ENCODE measurements around the gene NKX2-1. TPM values are rescaled to one million over a fixed set of nuclear protein-coding genes. Genes with fewer than 3 reads are reported as not detected.
"Not testable (repeated sequence)": the region's sequence is repeated elsewhere in the genome, so short reads cannot be mapped to it uniquely, and the experiment has no call there.

The NKX2-1 gene
- total RNA-seq, 1 experiment from 2014 or later = 5.1 TPM

- DNase-seq (ENCODE audit: low read depth) = peak; percentile 75
Measured at GRCh38 chr14:36505892-36506731, 13.9 kb downstream of the NKX2-1 start.

GRCh38 chr14:36505181-36505815 lies 14.7 kb downstream of the NKX2-1 start:
- DNase-seq (ENCODE audit: low read depth) = peak; percentile 76

DNA sequence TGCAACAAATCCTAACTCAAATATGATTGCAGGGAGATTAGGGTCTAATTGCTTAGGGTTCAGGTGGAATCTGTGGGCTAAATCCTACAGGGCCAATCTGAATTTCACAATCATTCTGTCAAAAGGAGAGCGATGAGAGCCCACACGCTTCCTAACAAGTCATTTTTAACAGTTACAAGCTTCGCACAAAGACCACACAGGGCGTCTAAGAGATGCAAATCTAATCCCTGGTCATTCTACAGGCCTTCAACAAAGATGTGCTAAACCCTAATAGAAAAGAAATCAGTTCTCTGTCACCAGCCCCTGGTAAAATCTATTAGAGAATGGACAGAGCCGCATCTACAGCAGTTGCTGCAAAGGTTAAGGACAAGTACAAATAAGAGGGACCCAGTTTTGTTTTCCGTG lies 15.3 kb downstream of the NKX2-1 start:
- DNase-seq (ENCODE audit: low read depth) = no peak

- peak; percentile 63 for DNase-seq (ENCODE audit: low read depth)
Measured at GRCh38 chr14:36503771-36504741, 16.0 kb downstream of the NKX2-1 start.

DNA sequence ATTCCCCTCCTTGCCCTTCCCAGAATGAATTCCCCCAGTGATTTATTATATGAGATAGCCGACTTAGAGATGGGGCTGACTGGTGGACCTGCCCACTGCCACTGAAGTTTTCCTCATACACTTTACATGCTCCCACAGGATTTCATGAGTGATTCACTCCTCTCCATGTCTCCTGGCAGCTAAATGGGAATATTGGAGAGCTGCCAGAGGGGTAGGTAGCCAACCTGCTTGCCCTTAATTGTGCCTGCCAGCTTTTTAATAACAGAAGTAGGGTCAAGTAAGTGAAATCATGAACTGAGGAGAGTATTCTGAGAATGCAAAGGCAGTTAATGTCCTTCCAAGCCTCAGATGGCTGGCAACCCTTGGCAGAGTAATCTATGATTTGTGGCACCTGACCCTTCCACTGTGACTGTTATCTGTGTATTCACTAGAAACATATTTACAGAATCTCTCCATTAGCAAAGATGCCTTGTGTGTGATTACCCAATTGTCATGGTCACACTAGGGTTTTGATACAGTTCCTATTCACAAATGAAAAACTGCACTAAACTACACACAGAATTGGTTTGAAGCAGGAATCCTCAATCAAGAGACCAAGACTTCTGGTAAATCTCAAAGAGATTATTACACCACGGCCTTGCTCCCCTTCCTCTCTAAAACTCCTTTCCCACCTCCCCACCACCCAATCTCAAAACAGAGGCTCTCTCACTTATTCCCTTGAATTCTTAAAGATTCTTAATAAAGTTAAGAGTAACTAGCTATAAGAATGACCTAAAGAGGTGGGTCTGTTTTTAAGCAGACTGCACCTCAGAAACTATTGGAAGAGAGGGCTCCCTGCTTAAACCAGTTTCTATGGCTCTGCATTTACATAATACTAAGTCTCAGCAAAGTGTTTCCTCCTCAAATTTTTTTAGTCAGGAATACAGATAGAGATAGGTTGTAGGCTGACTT lies 17.2 kb downstream of the NKX2-1 start:
- no peak for DNase-seq (ENCODE audit: low read depth)

DNA sequence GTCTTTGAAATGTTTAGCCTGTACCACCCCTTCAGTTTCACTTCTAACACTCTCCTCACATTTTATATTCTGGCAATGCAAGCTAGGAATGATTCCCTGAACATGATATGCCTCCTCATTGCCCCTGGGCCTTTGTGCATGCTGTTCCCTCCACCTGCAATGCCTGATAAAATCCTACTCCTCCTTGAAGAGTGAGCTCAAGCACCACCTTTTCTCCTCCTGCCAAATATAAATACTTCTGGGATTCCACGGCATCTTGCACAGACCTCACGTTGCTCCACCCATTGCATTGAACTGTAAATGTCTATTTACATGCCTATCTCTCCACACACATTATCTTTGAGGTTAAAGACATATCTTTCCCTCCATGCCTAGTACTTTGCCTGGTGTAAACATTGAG lies 21.1 kb downstream of the NKX2-1 start:
- no peak for DNase-seq (ENCODE audit: low read depth)

GRCh38 chr14:36496346-36496745 lies 23.7 kb downstream of the NKX2-1 start:
- no peak for DNase-seq (ENCODE audit: low read depth)

DNA sequence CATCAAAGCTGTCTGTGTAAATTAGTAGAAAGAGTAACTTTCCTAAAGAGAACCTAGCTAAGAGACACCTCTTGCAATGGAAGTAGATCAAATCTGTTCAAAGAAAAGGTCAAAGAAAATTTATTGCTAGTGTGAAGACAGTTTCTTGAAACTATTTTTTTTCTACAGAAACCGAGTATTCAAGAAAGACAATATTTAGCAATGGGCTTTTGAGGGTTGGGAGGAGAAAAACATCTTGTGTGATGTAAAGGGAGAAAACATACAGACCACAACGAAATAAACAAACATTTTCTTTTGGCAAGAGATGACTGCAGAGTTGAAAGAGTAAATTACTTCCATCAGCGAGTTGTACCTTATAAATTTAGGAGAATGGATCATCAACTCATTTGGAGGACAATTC lies 24.4 kb downstream of the NKX2-1 start:
- no peak for DNase-seq (ENCODE audit: low read depth)

DNA sequence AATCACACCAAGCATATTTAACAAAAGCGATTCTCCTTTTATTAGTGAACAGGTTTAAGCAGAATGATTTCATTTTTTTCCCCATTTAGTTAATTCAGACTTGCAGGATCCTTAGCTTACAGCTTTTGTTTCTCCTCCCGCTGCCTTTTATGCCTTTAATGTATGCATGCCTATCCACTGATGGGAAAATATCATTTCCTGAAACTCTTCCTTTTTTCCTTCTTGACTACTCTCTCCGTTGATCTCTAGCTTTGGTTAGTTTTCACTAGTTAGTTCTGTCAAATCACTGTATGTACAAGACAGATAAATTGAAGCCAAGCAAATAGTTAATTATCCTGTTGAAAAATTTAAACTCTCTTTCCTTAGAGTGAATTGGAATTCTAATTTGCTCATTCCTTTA lies 26.3 kb downstream of the NKX2-1 start:
- DNase-seq (ENCODE audit: low read depth) = no peak

- DNase-seq (ENCODE audit: low read depth) = no peak
Measured at GRCh38 chr14:36485773-36486172, 34.3 kb downstream of the NKX2-1 start.

- no peak for DNase-seq (ENCODE audit: low read depth)
Measured at GRCh38 chr14:36479344-36479743, 40.7 kb downstream of the NKX2-1 start.

DNA sequence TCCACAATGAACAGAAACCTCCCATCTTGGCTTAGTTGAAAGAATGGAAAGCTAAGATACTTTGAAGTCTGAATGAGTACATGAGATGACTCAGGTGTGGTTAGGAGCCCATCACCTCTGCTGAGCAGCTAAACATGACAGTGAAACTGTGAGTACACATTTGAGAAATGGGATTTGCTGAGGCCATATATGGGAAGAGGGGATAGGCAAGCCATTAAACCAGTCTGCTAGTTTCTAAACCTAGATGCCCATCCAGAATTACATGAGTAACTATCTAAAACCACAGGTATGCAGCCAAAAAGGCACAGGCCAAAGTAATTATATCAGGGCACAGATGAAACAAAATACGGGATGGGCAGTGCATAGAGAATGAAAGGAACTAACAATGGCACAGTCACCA lies 41.2 kb downstream of the NKX2-1 start:
- peak; percentile 87 for DNase-seq (ENCODE audit: low read depth)

DNA sequence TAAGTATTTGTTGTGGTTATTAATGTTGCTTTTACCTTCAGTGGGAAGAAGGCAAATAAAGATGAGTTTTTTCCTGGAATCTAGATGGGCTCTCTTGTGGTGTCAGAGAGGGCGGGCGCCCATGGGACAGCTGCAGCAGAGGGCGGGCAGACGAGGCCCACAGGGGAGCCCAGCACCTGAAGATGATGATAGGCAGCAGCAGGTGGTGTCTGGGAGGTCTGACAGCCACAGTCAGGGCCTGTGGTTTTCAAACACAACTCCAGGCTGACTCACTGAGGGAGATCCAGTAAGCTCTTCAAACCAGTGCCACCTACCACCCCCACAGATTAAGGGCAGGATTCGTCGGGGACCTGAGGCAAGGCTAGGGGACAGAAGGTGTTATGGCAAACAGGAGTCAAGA lies 42.8 kb downstream of the NKX2-1 start:
- peak; percentile 77 for DNase-seq (ENCODE audit: low read depth)

DNA sequence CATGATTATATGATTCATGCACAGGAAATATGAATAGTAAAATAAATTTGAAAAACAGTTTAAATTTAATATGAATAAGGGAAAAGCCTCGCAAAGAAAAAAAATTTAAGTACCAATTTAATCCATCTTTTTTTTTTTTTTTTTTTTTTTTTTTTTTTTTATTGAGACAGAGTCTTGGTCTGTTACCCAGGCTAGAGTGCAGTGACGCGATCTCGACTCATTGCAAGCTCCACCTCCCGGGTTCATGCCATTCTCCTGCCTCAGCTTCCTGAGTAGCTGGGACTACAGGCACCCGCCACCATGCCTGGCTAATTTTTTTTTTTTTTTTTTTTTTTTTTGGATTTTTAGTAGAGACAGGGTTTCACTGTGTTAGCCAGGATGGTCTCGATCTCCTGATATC lies 44.0 kb downstream of the NKX2-1 start:
- DNase-seq (ENCODE audit: low read depth) = not testable (repeated sequence)

DNA sequence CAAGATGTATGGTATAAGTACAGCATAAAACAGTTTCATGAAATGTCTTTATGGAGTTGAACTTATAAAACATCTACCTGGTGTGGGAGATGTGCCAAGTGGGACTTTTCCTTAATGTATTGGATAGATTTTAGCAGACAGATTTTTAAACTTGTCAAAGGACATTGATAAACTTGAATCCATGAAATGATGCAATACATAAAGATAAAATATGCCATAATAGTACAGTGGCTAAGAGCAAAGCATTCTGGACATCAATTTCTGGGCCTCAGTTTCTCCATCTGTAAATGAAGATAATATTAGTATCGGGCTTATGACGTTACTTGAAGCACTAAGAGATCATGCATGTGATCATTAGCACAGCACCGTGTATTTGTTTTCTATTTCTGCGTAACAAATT lies 45.4 kb downstream of the NKX2-1 start:
- no peak for DNase-seq (ENCODE audit: low read depth)

DNA sequence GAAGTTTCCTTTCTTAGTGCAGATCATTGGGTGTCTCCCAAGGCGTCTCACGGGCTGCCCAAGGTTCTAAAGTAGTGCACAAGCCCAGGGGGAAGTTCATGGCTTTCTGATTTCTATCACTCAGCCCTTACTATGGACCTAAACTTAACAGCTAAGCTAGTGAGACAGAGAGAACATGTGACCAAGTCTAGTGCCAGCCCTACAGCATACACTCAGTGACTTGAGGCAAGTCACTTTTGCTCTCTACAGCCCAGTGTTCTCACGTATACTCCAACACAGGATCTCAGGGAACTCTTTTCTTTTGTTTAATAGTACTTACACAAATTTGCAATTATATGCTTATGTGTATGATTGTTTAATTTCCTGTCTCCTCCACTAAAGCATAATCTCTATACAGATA lies 48.6 kb downstream of the NKX2-1 start:
- no peak for DNase-seq (ENCODE audit: low read depth)

- no peak for DNase-seq (ENCODE audit: low read depth)
Measured at GRCh38 chr14:36467332-36467731, 52.7 kb downstream of the NKX2-1 start.
